Measurements from ENCODE around the gene SPPL3. TPM values are rescaled to one million over a fixed set of nuclear protein-coding genes. Genes with fewer than 3 reads are reported as not detected.
A peak's percentile ranks its signal among the peaks of the same experiment; 100 is the strongest.

SPPL3 gene
- total and polyA plus RNA-seq, 2 experiments from 2014 or later = 20.0 to 67.3 TPM

DNA sequence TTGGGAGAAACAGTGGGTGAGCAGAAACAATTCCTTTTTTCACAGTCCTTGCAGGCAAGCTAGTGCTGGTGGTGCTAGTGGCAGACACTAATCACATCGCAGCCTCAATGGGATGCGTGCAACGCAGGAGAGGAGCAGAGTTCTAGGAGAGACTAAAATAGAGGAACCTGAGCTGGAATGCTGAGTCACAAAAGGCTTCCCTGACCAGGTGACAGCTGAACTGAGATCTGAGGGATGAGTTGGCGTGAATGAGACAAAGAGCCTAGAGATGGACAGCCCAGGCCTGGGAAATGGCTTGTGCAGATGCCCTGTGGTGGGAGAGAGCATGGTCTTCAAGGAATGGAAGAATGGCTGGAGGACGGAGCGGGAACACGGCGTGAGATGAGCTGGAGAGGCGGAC, 152.8 kb downstream of the SPPL3 start:
- no peak for TF ChIP-seq EZH2phosphoT487 (IDR thresholded peaks at IDR 0.05; ENCODE audit: low read depth, severe bottlenecking, unreplicated experiment)
- TF ChIP-seq, protein P1, sequence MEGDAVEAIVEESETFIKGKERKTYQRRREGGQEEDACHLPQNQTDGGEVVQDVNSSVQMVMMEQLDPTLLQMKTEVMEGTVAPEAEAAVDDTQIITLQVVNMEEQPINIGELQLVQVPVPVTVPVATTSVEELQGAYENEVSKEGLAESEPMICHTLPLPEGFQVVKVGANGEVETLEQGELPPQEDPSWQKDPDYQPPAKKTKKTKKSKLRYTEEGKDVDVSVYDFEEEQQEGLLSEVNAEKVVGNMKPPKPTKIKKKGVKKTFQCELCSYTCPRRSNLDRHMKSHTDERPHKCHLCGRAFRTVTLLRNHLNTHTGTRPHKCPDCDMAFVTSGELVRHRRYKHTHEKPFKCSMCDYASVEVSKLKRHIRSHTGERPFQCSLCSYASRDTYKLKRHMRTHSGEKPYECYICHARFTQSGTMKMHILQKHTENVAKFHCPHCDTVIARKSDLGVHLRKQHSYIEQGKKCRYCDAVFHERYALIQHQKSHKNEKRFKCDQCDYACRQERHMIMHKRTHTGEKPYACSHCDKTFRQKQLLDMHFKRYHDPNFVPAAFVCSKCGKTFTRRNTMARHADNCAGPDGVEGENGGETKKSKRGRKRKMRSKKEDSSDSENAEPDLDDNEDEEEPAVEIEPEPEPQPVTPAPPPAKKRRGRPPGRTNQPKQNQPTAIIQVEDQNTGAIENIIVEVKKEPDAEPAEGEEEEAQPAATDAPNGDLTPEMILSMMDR (IDR thresholded peaks at IDR 0.05; ENCODE audit: poor library complexity) = no peak
- TF ChIP-seq EZH2 (IDR thresholded peaks at IDR 0.05; ENCODE audit: borderline replicate concordance) = no peak
- H2AFZ ChIP-seq = no peak overlapping the region
- H3K9me3 ChIP-seq (ENCODE audit: low read depth) = peaks cover 10% of the 10 kb centered on the region
- H4K20me1 ChIP-seq (ENCODE audit: insufficient read depth, poor library complexity, severe bottlenecking) = no peaks in the 10 kb centered on the region
- no peaks in the 10 kb centered on the region for H3K9me2 ChIP-seq (replicated peaks; ENCODE audit: insufficient read depth)
- H3K27me3 ChIP-seq = no peaks in the 10 kb centered on the region
- H3K79me2 ChIP-seq = no peaks in the 10 kb centered on the region
- no peaks in the 10 kb centered on the region for H3K4me1 ChIP-seq (ENCODE audit: insufficient read depth)
- DNase-seq (ENCODE audit: low spot score) = no peak
- 95% methylated on average over 9 of the region's 9 CpGs for WGBS (ENCODE audit: low lambda C conversion rate, missing lambda C conversion rate)
- H3K27ac ChIP-seq = no peak overlapping the region
- no peak overlapping the region for H3K4me2 ChIP-seq
- H3K36me3 ChIP-seq (replicated peaks; ENCODE audit: insufficient read depth, low read depth) = no peaks in the 10 kb centered on the region
- no peak overlapping the region for H3K4me3 ChIP-seq

DNA sequence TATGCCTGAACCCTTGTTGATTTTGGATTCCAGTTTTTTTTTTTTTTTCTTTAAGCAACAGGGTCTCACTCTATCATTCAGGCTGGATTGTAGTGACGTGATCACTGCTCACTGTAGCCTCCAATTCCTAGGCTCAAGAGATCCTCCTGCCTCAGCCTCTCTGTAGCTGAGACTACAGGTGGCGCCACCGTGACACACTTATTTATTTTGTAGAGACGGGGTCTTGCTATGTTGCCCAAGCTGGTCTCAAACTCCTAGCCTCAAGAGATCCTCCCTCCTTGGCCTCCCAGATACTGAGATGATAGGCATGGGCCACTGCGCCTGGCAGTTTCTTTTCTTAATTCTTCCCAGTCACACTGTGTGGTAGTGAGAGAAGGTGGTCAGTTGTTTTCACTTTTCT, 153.4 kb downstream of the SPPL3 start:
- no peaks in the 10 kb centered on the region for H3K9me2 ChIP-seq (replicated peaks; ENCODE audit: insufficient read depth)
- no peaks in the 10 kb centered on the region for H3K36me3 ChIP-seq (replicated peaks; ENCODE audit: insufficient read depth, low read depth)
- H3K4me2 ChIP-seq = no peak overlapping the region
- H3K4me1 ChIP-seq (ENCODE audit: insufficient read depth) = no peaks in the 10 kb centered on the region
- no peaks in the 10 kb centered on the region for H4K20me1 ChIP-seq (ENCODE audit: insufficient read depth, poor library complexity, severe bottlenecking)
- H2AFZ ChIP-seq = no peak overlapping the region
- no peak for DNase-seq (ENCODE audit: low spot score)
- H3K79me2 ChIP-seq = no peaks in the 10 kb centered on the region
- H3K27me3 ChIP-seq = no peaks in the 10 kb centered on the region
- peaks cover 10% of the 10 kb centered on the region for H3K9me3 ChIP-seq (ENCODE audit: low read depth)
- over 99% methylated on average over 5 of the region's 5 CpGs for WGBS (ENCODE audit: low lambda C conversion rate, missing lambda C conversion rate)
- TF ChIP-seq EZH2 (IDR thresholded peaks at IDR 0.05; ENCODE audit: borderline replicate concordance) (no peak), EZH2phosphoT487 (IDR thresholded peaks at IDR 0.05; ENCODE audit: low read depth, severe bottlenecking, unreplicated experiment) (no peak)
- H3K4me3 ChIP-seq = no peak overlapping the region
- no peak overlapping the region for H3K27ac ChIP-seq

GRCh38 chr12:120749256-120749655, 154.9 kb downstream of the SPPL3 start:
- Histone ChIP-seq H3K9me3 (ENCODE audit: low read depth) (no peaks in the 10 kb centered on the region), H3K27ac (no peak overlapping the region), H3K36me3 (replicated peaks; ENCODE audit: insufficient read depth, low read depth) (no peaks in the 10 kb centered on the region), H3K4me1 (ENCODE audit: insufficient read depth) (no peaks in the 10 kb centered on the region), H3K9me2 (replicated peaks; ENCODE audit: insufficient read depth) (no peaks in the 10 kb centered on the region), H3K4me2 (no peak overlapping the region), H3K4me3 (no peak overlapping the region), H3K79me2 (no peaks in the 10 kb centered on the region), H2AFZ (no peak overlapping the region), H4K20me1 (ENCODE audit: insufficient read depth, poor library complexity, severe bottlenecking) (no peaks in the 10 kb centered on the region), H3K27me3 (no peaks in the 10 kb centered on the region)
- TF ChIP-seq, protein P1 (IDR thresholded peaks at IDR 0.05; ENCODE audit: poor library complexity) = no peak
- TF ChIP-seq EZH2phosphoT487 (IDR thresholded peaks at IDR 0.05; ENCODE audit: low read depth, severe bottlenecking, unreplicated experiment) (no peak), EZH2 (IDR thresholded peaks at IDR 0.05; ENCODE audit: borderline replicate concordance) (no peak)
- 92% methylated on average over 5 of the region's 5 CpGs for WGBS (ENCODE audit: low lambda C conversion rate, missing lambda C conversion rate)
- no peak for DNase-seq (ENCODE audit: low spot score)

DNA sequence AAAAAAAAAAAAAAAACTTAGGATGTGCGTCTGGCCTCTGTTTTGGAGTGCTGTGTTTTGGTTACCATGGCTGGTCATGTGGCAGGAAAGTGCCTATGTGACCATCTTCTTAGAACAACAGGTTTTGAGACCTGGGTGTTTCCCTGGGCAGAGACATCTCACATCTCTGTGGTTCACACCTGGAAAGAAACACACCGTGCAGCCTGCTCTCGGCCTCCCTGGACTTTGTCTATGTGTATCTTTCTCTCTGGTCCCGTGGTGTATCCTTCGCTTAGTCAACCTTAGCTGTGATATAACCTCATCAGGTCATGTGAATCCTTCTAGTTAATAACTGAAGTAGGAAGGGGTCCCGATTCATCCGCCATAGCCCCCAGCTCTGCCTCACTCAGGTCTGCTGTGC, 155.9 kb downstream of the SPPL3 start:
- Histone ChIP-seq H3K9me2 (replicated peaks; ENCODE audit: insufficient read depth) (no peaks in the 10 kb centered on the region), H4K20me1 (ENCODE audit: insufficient read depth, poor library complexity, severe bottlenecking) (no peaks in the 10 kb centered on the region), H3K9me3 (ENCODE audit: low read depth) (no peaks in the 10 kb centered on the region), H3K27ac (peak overlapping the region; percentile 91), H3K4me1 (ENCODE audit: insufficient read depth) (no peaks in the 10 kb centered on the region), H2AFZ (no peak overlapping the region), H3K36me3 (replicated peaks; ENCODE audit: insufficient read depth, low read depth) (no peaks in the 10 kb centered on the region), H3K79me2 (no peaks in the 10 kb centered on the region), H3K4me2 (no peak overlapping the region), H3K4me3 (no peak overlapping the region), H3K27me3 (no peaks in the 10 kb centered on the region)
- peak; percentile 67 for DNase-seq (ENCODE audit: low spot score)
- WGBS (ENCODE audit: low lambda C conversion rate, missing lambda C conversion rate) = 79% methylated on average over 7 of the region's 7 CpGs
- TF ChIP-seq, protein P1 (IDR thresholded peaks at IDR 0.05; ENCODE audit: poor library complexity) = no peak
- TF ChIP-seq EZH2 (IDR thresholded peaks at IDR 0.05; ENCODE audit: borderline replicate concordance) = no peak
- no peak for TF ChIP-seq EZH2phosphoT487 (IDR thresholded peaks at IDR 0.05; ENCODE audit: low read depth, severe bottlenecking, unreplicated experiment)

All from hepatocyte (in vitro differentiated cells).